T-helper 1 cell treated with Interleukin-12 subunit alpha and Interleukin-12 subunit beta and Interleukin-4 antibody, amounts not matched to agents 30 ng/mL and 1 ng/mL, for 36 hours (primary cell): ENCODE data around the gene ERC1. TPM values are rescaled to one million over a fixed set of nuclear protein-coding genes. Genes with fewer than 3 reads are reported as not detected.
"Not testable (repeated sequence)": the region's sequence is repeated elsewhere in the genome, so short reads cannot be mapped to it uniquely, and the experiment has no call there.

Source experiments
- intact Hi-C: fragments of 100-400 bp; cut with micrococcal nuclease; formaldehyde crosslinking; loops from one replicate; pipeline ENCODE4 v1.15.1; 2024
- total RNA-seq: library from RNA; stranded (reverse); gene quantifications from 2 replicates; pipeline ENCODE4 v1.2.3, GENCODE V29; 2022

ERC1 gene
- total RNA-seq, 1 donor from 2014 or later: 37.8 TPM

- intact Hi-C loops: loop anchor here (10.0 kb wide), 1 partner anchor 277 kb away; no protein-coding TSS in a partner anchor
Measured at GRCh38 chr12:1117371-1117770, 126.3 kb downstream of the ERC1 start.

GRCh38 chr12:1117970-1118563 is 127.0 kb downstream of the ERC1 start:
- intact Hi-C loops: loop anchor here (1.0 to 10.0 kb wide), 6 partner anchors 277 to 673 kb away; no protein-coding TSS in a partner anchor

GRCh38 chr12:1122786-1123185 is 131.8 kb downstream of the ERC1 start:
- intact Hi-C loops: no loop called here

- intact Hi-C loops: no loop called here
Measured at GRCh38 chr12:1126091-1126490, 135.1 kb downstream of the ERC1 start.

DNA sequence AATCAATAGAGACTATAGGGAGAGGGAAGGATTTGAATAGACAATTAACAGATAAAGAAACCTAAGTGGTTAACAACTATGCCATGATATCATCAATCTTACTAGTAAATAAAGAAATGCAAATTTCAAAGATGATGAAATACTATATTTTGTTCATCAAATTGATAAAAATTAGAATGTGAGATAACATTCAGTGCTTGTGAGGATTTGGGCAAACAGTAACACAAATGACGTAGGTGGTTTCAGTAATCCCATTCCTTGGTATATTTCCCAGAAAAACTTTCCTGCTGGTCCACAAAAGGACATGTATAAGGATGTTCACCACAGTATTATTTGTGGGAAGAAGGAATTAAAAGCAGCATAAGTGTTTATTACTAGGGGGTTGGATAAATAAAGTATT is 136.0 kb downstream of the ERC1 start:
- intact Hi-C loops: no loop called here

DNA sequence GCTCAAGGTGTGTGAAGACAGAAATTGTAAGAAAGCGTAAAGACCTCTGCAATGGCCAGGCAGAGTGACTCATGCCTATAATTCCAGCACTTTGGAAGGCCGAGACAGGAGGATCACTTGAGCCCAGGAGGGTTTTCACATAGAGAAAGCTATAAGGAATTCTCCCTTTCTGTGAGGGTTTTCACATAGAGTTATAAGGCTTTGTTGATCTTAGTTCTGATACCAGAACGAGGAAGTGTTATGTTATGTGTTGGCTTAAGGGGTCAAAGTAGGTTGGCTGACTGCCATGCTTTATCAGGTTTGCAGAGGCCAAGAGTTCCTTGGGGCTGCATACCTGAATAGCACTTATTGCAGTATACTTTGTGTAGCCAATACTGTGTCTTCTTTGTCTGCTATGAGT is 139.1 kb downstream of the ERC1 start:
- intact Hi-C loops: no loop called here

- intact Hi-C loops: no loop called here
Measured at GRCh38 chr12:1130571-1130970, 139.5 kb downstream of the ERC1 start.

DNA sequence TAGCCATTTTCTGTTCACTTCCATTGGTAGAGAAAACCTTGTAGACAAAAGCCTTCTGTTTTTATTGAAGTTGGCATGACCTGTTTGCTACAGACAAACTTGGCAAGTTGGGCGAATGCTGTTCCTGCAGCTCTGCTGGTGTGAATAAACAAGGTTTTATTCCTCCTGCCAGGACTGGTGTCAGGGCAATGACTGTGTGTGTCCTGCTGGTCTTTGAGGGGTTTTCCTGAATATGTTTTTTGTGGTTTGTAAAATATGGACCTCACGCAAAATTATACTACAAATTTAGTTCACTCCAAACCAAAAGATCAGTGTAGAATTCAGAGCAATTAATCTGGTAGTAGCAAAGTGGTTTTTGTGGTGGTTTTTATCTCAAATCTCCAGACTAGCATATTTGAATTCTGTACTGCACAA is 140.8 kb downstream of the ERC1 start:
- intact Hi-C loops: no loop called here

DNA sequence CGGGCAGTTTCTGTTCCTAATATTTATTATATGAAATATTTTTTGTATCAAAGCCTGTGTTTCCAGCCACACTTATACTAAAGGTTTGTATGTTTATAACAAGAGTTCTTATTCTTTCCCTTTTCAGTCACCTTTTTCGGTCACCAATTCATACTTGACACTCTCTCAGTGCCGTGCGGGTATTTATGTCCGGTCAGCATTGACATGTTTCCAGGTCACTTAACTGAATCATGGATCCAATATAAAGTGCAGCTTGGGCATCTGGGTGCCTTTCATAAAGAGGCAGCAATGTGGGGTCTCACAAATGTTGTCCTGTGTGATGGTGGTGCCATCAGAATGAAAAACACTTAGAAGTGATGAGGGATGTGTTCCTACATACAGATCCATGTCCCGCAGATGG is 141.3 kb downstream of the ERC1 start:
- intact Hi-C loops: no loop called here

GRCh38 chr12:1138691-1139090 is 147.7 kb downstream of the ERC1 start:
- intact Hi-C loops: no loop called here

- intact Hi-C loops: not testable (repeated sequence)
Measured at GRCh38 chr12:1146758-1147157, 155.7 kb downstream of the ERC1 start.

- intact Hi-C loops: no loop called here
Measured at GRCh38 chr12:1147821-1148220, 156.8 kb downstream of the ERC1 start.

- intact Hi-C loops: no loop called here
Measured at GRCh38 chr12:1157046-1157445, 166.0 kb downstream of the ERC1 start.

GRCh38 chr12:1161197-1161596 is 170.2 kb downstream of the ERC1 start:
- intact Hi-C loops: no loop called here

DNA sequence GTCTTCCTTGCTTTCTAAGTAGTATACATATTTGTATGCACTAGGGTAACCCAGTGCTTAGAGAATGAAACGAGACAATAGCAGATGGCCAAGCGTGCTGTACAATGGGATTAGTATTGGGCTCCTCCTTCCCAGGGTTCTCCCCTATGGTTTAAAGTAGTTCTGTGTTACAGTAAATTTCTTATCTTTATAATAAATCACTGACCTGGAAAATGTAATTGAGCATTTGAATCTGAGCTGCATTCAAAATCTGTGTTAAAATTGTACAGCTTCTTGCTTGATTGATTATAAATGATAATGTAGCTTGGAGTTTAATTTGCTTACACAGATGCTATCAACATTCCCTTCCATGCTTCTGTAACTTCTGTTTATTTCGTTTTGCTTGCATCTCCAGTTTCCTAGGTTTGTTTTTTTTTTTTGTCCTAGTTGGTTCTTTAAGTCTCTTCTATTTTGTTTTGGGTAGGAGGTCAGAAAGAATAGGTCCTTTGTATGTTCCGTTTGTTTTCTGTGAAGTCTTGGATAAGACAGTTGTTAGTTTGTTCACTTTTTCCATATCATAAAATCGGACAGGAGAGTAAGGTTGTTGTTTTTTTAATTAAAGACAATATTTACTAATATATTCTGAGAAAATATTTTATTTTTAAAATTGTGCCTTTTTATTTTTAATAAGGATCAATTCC is 171.2 kb downstream of the ERC1 start:
- intact Hi-C loops: no loop called here

DNA sequence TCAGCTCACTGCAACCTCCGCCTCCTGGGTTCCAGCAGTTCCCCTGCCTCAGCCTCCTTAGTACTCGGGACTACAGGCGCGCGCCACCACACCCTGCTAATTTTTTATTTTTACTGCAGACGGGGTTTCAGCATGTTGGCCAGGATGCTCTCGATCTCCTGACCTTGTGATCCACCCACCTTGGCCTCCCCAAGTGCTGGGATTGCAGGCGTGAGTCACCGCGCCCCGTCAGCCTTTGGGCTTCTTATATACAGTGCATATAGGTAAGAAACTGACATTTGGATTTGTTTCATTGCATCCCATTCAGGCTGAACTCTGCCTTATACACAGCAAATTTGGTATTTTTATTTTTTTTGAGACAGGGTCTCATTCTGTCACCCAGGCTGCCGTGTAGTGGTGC is 176.8 kb downstream of the ERC1 start:
- intact Hi-C loops: no loop called here

GRCh38 chr12:1170411-1170810 is 179.4 kb downstream of the ERC1 start:
- intact Hi-C loops: no loop called here

GRCh38 chr12:1171657-1172408 is 180.8 kb downstream of the ERC1 start:
- intact Hi-C loops: no loop called here

DNA sequence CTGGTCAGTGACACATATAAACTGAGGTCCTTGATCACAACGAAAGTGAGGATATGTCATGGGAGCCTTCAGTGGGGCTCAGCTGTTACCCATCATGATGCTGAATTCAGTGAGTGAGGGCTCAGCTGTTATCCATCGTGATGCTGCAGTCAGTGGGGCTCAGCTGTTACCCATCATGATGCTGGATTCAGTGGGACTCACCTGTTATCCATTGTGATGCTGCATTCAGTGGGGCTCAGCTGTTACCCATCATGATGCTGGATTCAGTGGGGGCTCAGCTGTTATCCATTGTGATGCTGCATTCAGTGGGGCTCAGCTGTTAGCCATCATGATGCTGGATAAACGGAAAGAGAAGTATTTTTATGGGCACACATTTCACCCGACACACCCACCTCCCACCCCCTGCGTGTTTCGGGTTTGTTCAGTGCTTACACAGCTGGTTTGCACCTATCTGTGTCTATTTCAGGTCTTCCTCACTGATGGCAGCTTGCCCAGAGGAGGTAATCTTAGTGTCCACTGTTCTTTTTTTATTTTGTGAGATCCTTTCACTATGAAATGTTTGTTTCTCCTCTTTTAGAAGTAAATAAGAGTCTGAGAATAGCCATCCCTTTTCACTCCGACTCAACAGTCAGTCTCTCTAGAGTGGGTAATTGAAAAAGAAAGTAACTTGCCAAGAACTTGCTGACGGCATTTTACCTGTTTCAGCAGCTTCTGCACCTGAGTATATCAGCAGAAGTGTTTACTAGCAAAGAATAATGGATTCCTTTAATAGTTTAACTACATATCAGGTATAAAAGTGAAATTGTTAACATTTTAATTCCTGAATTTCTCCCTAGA is 183.0 kb downstream of the ERC1 start:
- intact Hi-C loops: no loop called here

DNA sequence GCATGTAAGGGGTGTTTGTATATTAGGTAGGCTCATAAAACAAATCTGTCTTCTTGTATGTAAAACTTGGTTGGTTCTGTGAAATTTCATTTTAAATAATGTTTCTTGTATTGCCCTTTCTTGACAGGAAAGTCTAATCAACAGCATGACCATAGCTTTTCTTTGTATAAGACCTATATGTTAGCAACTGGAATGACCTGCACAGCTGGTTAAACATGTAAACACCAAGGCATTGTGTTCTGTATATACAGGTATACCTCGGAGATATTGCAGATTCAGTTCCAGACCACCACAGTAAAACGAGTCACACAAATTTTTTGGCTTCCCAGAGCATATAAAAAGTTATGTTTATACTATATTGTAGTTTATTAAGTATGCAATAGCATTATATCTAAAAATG is 183.6 kb downstream of the ERC1 start:
- intact Hi-C loops: no loop called here

GRCh38 chr12:1176191-1176590 is 185.2 kb downstream of the ERC1 start:
- intact Hi-C loops: no loop called here

DNA sequence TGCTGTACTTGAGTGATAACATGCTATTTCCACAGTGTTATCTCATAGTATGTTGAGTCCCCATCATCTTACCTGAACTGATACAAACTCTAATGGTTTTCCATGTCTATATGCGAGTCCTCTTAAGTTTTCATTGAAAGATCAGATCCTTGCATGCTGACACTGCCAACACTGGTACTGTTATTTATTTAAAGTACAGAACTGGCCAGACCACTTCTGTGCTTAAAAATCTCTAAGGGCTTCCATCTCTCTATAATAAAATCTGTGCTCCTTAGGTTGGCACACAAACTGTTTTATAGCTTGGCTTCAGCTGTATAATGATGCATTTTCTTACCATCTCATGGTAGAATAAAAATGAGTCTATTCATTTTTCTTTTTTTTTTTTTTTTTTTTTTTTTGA is 188.1 kb downstream of the ERC1 start:
- intact Hi-C loops: no loop called here
